A673 (cell line): Measurements from ENCODE around the gene ABCB9. TPM values are rescaled to one million over a fixed set of nuclear protein-coding genes. Genes with fewer than 3 reads are reported as not detected.

Experiments used
- BruUV-seq: library from RNA; stranded (reverse); fragments of 400-500 nt; replicated peaks from 2 replicates; lab custom pipeline; 2021; lab: Mats Ljungman, UMichigan
- CTCF ChIA-PET: fragments of 300-600 bp; sonication (Branson Sonifier 250); formaldehyde crosslinking; loops from one replicate; lab custom pipeline; 2022; ENCODE audit warnings: antibody characterized with exemption; lab: Charles Lee
- POLR2A ChIA-PET: fragments of 300-600 bp; sonication (Branson Sonifier 250); formaldehyde crosslinking; loops from one replicate; lab custom pipeline; 2022; ENCODE audit warnings: antibody characterized with exemption; ENCODE audit not compliant: low non-redundant PET; lab: Charles Lee
- DNase-seq: peaks from one replicate; pipeline ENCODE4 v3.0.0-alpha.2; 2015; ENCODE audit warnings: low spot score
- H3K27ac ChIP-seq: fragments of 200-600 bp; sonication (generic); 2 replicates; pipeline ENCODE4 v1.5.1; 2016; ENCODE audit warnings: mixed run types, low read depth, mild to moderate bottlenecking, mixed read lengths, antibody characterized with exemption, low read length; ENCODE audit not compliant: poor library complexity, severe bottlenecking
- H3K27me3 ChIP-seq: fragments of 200-600 bp; sonication (generic); replicated peaks from 2 replicates; pipeline ENCODE4 v1.6.1; 2017; ENCODE audit warnings: mixed run types, low read depth, mild to moderate bottlenecking, mixed read lengths, antibody characterized with exemption, low read length; ENCODE audit not compliant: insufficient read depth, poor library complexity
- H3K36me3 ChIP-seq: fragments of 200-600 bp; sonication (generic); 2 replicates; pipeline ENCODE4 v1.6.1; 2016; ENCODE audit warnings: mixed run types, mild to moderate bottlenecking, mixed read lengths, antibody characterized with exemption, low read length; ENCODE audit not compliant: insufficient read depth, poor library complexity, severe bottlenecking
- H3K4me1 ChIP-seq: fragments of 200-600 bp; sonication (generic); 2 replicates; pipeline ENCODE4 v1.6.1; 2017; ENCODE audit warnings: mixed run types, mild to moderate bottlenecking, mixed read lengths, antibody characterized with exemption, low read length; ENCODE audit not compliant: insufficient read depth, poor library complexity, severe bottlenecking
- H3K4me3 ChIP-seq: fragments of 200-600 bp; sonication (generic); 2 replicates; pipeline ENCODE4 v1.5.1; 2016; ENCODE audit warnings: low read depth, mixed run types, mild to moderate bottlenecking, mixed read lengths, low read length; ENCODE audit not compliant: poor library complexity, severe bottlenecking
- H3K9me3 ChIP-seq: fragments of 200-600 bp; sonication (generic); 2 replicates; pipeline ENCODE4 v1.6.1; 2016; ENCODE audit warnings: mixed run types, low read depth, mild to moderate bottlenecking, mixed read lengths, antibody characterized with exemption, low read length; ENCODE audit not compliant: poor library complexity, severe bottlenecking
- EZH2 ChIP-seq: fragments of 200-600 bp; sonication (generic); IDR thresholded peaks from 2 replicates; pipeline ENCODE4 v1.6.1; 2017; ENCODE audit warnings: borderline replicate concordance, low read depth, mild to moderate bottlenecking, mixed read lengths, antibody characterized with exemption, low read length; ENCODE audit not compliant: poor library complexity, severe bottlenecking
- intact Hi-C: fragments of 100-400 bp; cut with micrococcal nuclease; formaldehyde crosslinking; loops from one replicate; pipeline ENCODE4 v1.10.0; 2022; ENCODE audit not compliant: unreplicated experiment
- total RNA-seq: library from RNA; stranded (reverse); gene quantifications from 2 replicates; pipeline ENCODE4 v1.2.3, GENCODE V29; 2021
- TF ChIP-seq, protein P1 (sequence below): fragments of 300-800, 200-600 bp; sonication (generic); conservative IDR thresholded peaks from 2 replicates; pipeline ENCODE4 v1.5.1; 2017; ENCODE audit warnings: low read depth, mild to moderate bottlenecking, antibody characterized with exemption, low read length, moderate library complexity, mixed read lengths

The ABCB9 gene
- total RNA-seq, 1 experiment from 2014 or later, result 8.9 TPM

DNA sequence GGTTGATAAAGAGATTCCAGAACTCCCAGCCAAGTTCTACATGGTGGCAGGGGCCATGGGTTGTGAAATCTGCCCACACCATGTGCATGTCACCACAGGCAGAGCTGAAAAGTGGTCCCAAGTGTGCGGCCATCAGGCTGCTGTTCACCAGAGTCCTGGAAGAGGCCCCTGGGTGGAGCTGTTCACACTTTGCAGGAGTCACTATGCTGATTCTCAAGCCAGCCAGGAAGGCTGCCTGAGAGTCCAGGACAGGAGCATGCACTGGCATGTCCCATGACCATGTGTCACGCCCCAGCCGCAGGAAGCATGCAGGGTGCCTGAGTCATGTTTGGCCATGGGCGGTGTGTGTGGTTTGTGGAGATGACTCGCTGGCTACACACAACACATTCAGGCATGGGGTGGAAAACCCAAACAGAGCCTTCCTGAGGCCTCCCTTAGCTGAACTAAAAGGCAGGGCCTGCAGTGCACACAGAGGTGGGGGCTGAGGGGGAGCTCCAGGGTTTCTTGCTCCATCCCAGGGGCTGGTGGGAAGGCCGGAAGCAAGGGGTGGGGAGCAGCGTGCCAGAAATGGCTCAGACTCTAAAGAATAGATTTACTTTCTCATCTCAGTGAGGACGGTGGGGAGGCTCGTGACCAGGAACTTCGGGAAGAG, 19.4 kb downstream of the ABCB9 start:
- ChIA-PET CTCF (interaction anchor here (1.1 to 1.4 kb wide), 2 partner anchors 66 to 87 kb away, joined by 3 to 5 read pairs; no protein-coding TSS in a partner anchor), POLR2A (no interaction called here)
- Histone ChIP-seq H3K9me3 (no peaks in the 10 kb centered on the region), H3K36me3 (no peaks in the 10 kb centered on the region), H3K4me3 (no peak overlapping the region), H3K4me1 (no peaks in the 10 kb centered on the region), H3K27ac (no peak overlapping the region), H3K27me3 (no peaks in the 10 kb centered on the region)
- peak; percentile 53 for DNase-seq
- TF ChIP-seq EZH2, result no peak
- TF ChIP-seq, protein P1, sequence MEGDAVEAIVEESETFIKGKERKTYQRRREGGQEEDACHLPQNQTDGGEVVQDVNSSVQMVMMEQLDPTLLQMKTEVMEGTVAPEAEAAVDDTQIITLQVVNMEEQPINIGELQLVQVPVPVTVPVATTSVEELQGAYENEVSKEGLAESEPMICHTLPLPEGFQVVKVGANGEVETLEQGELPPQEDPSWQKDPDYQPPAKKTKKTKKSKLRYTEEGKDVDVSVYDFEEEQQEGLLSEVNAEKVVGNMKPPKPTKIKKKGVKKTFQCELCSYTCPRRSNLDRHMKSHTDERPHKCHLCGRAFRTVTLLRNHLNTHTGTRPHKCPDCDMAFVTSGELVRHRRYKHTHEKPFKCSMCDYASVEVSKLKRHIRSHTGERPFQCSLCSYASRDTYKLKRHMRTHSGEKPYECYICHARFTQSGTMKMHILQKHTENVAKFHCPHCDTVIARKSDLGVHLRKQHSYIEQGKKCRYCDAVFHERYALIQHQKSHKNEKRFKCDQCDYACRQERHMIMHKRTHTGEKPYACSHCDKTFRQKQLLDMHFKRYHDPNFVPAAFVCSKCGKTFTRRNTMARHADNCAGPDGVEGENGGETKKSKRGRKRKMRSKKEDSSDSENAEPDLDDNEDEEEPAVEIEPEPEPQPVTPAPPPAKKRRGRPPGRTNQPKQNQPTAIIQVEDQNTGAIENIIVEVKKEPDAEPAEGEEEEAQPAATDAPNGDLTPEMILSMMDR, result no peak
- BruUV-seq, result no TSS peak
- intact Hi-C loops, result no loop called here

DNA sequence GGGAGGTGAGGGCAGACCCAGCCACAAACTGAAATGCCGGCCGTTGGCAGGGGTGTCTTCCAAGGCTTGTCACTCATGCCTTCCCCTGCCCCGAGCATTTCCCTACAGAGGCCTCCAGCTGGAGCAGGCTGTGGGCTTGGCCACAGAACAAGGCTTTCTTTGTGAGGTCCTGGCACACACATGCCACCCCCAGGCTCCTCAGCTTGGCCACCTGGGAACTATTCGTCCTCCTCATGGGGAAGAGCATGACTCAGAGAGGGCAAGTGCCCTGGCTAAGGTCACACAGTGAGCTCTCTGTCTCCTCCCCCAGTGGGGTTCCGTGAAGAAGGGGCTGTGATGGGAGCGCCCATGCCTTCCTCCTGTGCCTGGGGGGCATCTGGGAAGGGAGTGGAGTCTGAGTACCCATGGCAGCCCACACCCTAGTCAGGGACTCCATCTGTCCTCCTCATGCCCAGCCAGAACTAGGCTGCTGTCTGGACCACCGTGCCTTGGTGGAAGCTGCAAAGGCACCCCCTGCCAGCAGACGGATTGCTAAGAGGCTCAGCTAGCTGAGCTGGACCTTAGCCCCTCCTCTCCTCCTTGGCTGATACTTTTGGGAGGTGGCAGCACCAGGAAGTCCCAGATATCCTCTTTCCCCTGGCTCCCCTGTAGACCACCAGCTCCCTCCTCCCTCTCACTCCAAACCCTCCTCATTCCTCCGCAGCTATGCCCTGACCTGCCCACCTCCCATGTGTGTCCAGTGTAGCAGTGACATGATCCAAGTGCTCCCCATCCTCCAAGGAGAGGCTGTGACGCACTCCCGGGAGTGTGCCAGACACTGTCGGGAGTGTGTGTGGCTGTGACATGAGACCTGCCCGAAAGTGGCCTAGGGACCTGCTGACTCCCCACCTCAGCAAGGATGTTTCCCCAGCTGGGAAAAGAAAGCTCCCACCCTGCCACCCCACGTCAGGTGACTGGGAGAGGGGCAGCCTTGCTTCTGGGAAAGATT, 21.4 kb downstream of the ABCB9 start:
- no peaks in the 10 kb centered on the region for H3K36me3 ChIP-seq
- BruUV-seq, result no TSS peak
- no peak for DNase-seq
- H3K9me3 ChIP-seq, result no peaks in the 10 kb centered on the region
- H3K4me3 ChIP-seq, result no peak overlapping the region
- ChIA-PET POLR2A (no interaction called here), CTCF (no interaction called here)
- TF ChIP-seq, protein P1, result no peak
- no peak for TF ChIP-seq EZH2
- H3K27me3 ChIP-seq, result no peaks in the 10 kb centered on the region
- no peak overlapping the region for H3K27ac ChIP-seq
- H3K4me1 ChIP-seq, result no peaks in the 10 kb centered on the region
- intact Hi-C loops, result no loop called here

DNA sequence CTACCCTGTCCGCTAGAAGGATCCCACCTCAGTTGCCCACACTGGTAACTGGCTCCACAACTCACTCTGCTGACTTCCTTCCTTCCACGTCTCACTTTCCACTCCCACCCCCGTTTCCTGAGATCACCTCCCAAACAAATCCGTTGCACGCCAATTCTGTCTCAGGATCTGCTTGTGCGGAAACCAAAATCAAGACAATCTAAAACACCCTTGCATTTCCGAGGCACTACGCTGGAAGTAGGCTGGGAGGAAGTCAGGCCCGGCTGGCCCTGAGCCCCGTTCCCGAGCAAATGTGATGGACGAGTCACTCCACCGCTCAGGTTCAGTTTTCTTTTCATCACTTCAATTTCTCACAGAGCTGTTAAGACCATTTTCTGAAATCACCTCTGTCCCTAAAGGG, 23.1 kb downstream of the ABCB9 start:
- CTCF ChIA-PET, result no interaction called here
- intact Hi-C loops, result no loop called here
- TF ChIP-seq, protein P1, result no peak
- TF ChIP-seq EZH2, result no peak
- H3K36me3 ChIP-seq, result no peaks in the 10 kb centered on the region
- POLR2A ChIA-PET, result no interaction called here
- BruUV-seq, result no TSS peak
- no peaks in the 10 kb centered on the region for H3K4me1 ChIP-seq
- no peaks in the 10 kb centered on the region for H3K27me3 ChIP-seq
- no peaks in the 10 kb centered on the region for H3K9me3 ChIP-seq
- no peak overlapping the region for H3K4me3 ChIP-seq
- DNase-seq, result no peak
- no peak overlapping the region for H3K27ac ChIP-seq
